HepG2 (cell line): ENCODE results near the gene TMEM117. TPM values are rescaled to one million over a fixed set of nuclear protein-coding genes. Genes with fewer than 3 reads are reported as not detected.

ENCODE experiments used
- HMG20A ChIP-seq: IDR thresholded peaks from 2 replicates; pipeline ENCODE4 v1.6.1; 2016; ENCODE audit warnings: borderline replicate concordance
- HNF4A ChIP-seq: sonication (generic); formaldehyde crosslinking; IDR thresholded peaks from 2 replicates; pipeline ENCODE4 v1.4.0; 2020; ENCODE audit warnings: missing genetic modification reagents
- HNF4G ChIP-seq, 2 experiments: sonication (generic) in 1 of 2; formaldehyde crosslinking in 1 of 2; IDR thresholded peaks; 2 replicates each; pipeline versions ENCODE4 v1.4.0 to v1.6.1; 2011 to 2020; ENCODE audit warnings: borderline replicate concordance in 2 of 2, low read depth in 2 of 2, mild to moderate bottlenecking in 2 of 2, low read length in 1 of 2, missing genetic modification reagents in 1 of 2, moderate library complexity in 1 of 2
- HOXD1 ChIP-seq: sonication (generic); formaldehyde crosslinking; IDR thresholded peaks from 2 replicates; pipeline ENCODE4 v1.5.0; 2020; ENCODE audit warnings: missing genetic modification reagents
- NCOA1 ChIP-seq: sonication (generic); formaldehyde crosslinking; IDR thresholded peaks from 2 replicates; pipeline ENCODE4 v1.9.0; 2021; ENCODE audit warnings: missing genetic modification reagents
- POGZ ChIP-seq: sonication (generic); formaldehyde crosslinking; IDR thresholded peaks from 2 replicates; pipeline ENCODE4 v1.4.0; 2020; ENCODE audit warnings: mild to moderate bottlenecking, missing genetic modification reagents
- POLR2AphosphoS5 ChIP-seq: IDR thresholded peaks from 2 replicates; pipeline ENCODE4 v1.6.1; 2012; ENCODE audit warnings: low read depth, low read length
- POLR2G ChIP-seq: fragments of 200-400 bp; formaldehyde crosslinking; IDR thresholded peaks from 2 replicates; pipeline ENCODE4 v1.6.1; 2018; ENCODE audit warnings: mild to moderate bottlenecking, low read depth, low read length, moderate library complexity
- YEATS4 ChIP-seq: sonication (generic); formaldehyde crosslinking; IDR thresholded peaks from 2 replicates; pipeline ENCODE4 v1.4.0; 2020; ENCODE audit warnings: missing genetic modification reagents, borderline replicate concordance
- ZMYM4 ChIP-seq: sonication (generic); formaldehyde crosslinking; IDR thresholded peaks from 2 replicates; pipeline ENCODE4 v1.8.1; 2023; ENCODE audit warnings: mild to moderate bottlenecking, missing genetic modification reagents
- ZNF331 ChIP-seq: sonication (generic); formaldehyde crosslinking; IDR thresholded peaks from 2 replicates; pipeline ENCODE4 v1.4.0; 2020; ENCODE audit warnings: missing genetic modification reagents
- polyA plus RNA-seq, 8 experiments: library from polyadenylated mRNA; depleted of rRNA in 3 of 8; stranded (reverse) in 7 of 8; unstranded in 1 of 8; fragments of >200 nt; fragmentation: Illumina TruSeq in 4 of 8; extraction: Trizol in 4 of 8; gene quantifications; 2 replicates each; pipeline versions ENCODE4 v1.2.1 to v1.2.3, GENCODE V29; 2011 to 2016; ENCODE audit warnings: low read depth in 4 of 8, missing spikeins in 1 of 8, mixed read lengths in 1 of 8; ENCODE audit not compliant: insufficient read depth in 1 of 8
- total RNA-seq, 5 experiments: library from RNA; depleted of rRNA; stranded (reverse); fragments of >200 nt; fragmentation: Illumina TruSeq; extraction: Trizol; gene quantifications; 2 replicates each; pipeline ENCODE4 v1.2.3, GENCODE V29; 2016; ENCODE audit warnings: low read depth in 1 of 5
- TF ChIP-seq, protein P1 (sequence below): sonication (generic); formaldehyde crosslinking; IDR thresholded peaks from 2 replicates; pipeline ENCODE4 v1.4.0; 2020; ENCODE audit warnings: missing genetic modification reagents, mild to moderate bottlenecking, borderline replicate concordance
- TF ChIP-seq, protein P2 (sequence below): sonication (generic); formaldehyde crosslinking; IDR thresholded peaks from 2 replicates; pipeline ENCODE4 v1.5.0; 2020; ENCODE audit warnings: missing genetic modification reagents, mild to moderate bottlenecking, borderline replicate concordance
- TF ChIP-seq, protein P3 (sequence below): sonication (generic); formaldehyde crosslinking; IDR thresholded peaks from 2 replicates; pipeline ENCODE4 v1.8.0; 2022; ENCODE audit warnings: missing genetic modification reagents, mild to moderate bottlenecking, borderline replicate concordance
- TF ChIP-seq, protein P4 (sequence below): sonication (generic); formaldehyde crosslinking; IDR thresholded peaks from 2 replicates; pipeline ENCODE4 v1.9.0; 2022; ENCODE audit warnings: missing genetic modification reagents, mild to moderate bottlenecking, borderline replicate concordance
- TF ChIP-seq, protein P5 (sequence below): IDR thresholded peaks from 2 replicates; pipeline ENCODE4 v1.6.1; 2016; ENCODE audit warnings: low read depth
- TF ChIP-seq, protein P6 (sequence below): sonication (generic); formaldehyde crosslinking; IDR thresholded peaks from 2 replicates; pipeline ENCODE4 v1.8.1; 2023; ENCODE audit warnings: mild to moderate bottlenecking, missing genetic modification reagents

The TMEM117 gene
- total and polyA plus RNA-seq, 2 of the 13 experiments (the other 11 are each of a cell fraction or from before 2014, with no cell fraction given) = 2.8 to 8.5 TPM

DNA sequence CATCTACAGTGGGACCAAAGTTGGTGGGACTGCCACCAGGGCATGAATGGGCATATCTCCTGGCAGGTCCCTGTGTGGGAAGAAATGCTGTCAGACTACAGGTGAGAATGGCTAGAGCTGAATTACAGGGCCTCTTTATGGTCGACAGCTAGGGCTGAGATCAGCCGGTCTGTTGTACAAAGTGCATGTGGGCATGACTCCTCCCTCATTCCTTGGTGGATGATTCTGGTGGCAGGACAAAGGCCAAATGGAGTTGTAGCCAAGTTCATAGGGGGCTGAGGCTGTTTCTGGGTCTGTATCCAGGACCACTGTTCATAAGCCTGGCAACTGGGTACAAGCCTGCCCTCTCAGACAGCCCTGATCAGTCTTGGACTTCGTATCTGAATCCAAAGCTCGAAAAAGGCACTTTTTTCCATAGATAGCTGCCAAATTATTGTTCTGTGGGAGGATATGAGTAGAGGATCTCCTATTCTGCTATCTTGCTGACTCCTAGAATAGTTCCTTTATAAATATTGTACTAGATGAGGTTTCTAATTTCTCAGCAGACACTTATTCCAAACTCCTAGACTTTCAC, 460.8 kb downstream of the TMEM117 start (continued):
- TF ChIP-seq POLR2G (0 out of 2 replicates have a peak, but pooled peaks have one; percentile 23), HOXD1 (no peak), YEATS4 (CRISPR knock-in tag) (no peak), HMG20A (no peak), HNF4A (CRISPR knock-in tag) (peak; percentile 86), NCOA1 (no peak), POGZ (0 out of 2 replicates have a peak, but pooled peaks have one; percentile 17), ZNF331 (0 out of 2 replicates have a peak, but pooled peaks have one; percentile 21), HNF4G (IDR thresholded peaks at IDR 0.05; ENCODE audit: borderline replicate concordance, low read depth, low read length) (0 out of 2 replicates have a peak, but pooled peaks have one; percentile 8), HNF4G (CRISPR knock-in tag; IDR thresholded peaks at IDR 0.05; ENCODE audit: borderline replicate concordance, low read depth) (no peak), POLR2AphosphoS5 (no peak), ZMYM4 (peak; percentile 84)
- TF ChIP-seq, protein P1, sequence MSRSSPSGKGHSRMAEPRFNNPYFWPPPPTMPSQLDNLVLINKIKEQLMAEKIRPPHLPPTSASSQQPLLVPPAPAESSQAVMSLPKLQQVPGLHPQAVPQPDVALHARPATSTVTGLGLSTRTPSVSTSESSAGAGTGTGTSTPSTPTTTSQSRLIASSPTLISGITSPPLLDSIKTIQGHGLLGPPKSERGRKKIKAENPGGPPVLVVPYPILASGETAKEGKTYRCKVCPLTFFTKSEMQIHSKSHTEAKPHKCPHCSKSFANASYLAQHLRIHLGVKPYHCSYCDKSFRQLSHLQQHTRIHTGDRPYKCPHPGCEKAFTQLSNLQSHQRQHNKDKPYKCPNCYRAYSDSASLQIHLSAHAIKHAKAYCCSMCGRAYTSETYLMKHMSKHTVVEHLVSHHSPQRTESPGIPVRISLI (CRISPR knock-in tag) = no peak
- TF ChIP-seq, protein P2, sequence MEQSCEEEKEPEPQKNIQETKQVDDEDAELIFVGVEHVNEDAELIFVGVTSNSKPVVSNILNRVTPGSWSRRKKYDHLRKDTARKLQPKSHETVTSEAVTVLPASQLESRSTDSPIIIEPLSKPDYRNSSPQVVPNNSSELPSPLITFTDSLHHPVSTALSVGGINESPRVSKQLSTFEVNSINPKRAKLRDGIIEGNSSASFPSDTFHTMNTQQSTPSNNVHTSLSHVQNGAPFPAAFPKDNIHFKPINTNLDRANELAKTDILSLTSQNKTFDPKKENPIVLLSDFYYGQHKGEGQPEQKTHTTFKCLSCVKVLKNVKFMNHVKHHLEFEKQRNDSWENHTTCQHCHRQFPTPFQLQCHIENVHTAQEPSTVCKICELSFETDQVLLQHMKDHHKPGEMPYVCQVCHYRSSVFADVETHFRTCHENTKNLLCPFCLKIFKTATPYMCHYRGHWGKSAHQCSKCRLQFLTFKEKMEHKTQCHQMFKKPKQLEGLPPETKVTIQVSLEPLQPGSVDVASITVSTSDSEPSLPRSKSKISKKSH (CRISPR knock-in tag) = no peak
- TF ChIP-seq, protein P3, sequence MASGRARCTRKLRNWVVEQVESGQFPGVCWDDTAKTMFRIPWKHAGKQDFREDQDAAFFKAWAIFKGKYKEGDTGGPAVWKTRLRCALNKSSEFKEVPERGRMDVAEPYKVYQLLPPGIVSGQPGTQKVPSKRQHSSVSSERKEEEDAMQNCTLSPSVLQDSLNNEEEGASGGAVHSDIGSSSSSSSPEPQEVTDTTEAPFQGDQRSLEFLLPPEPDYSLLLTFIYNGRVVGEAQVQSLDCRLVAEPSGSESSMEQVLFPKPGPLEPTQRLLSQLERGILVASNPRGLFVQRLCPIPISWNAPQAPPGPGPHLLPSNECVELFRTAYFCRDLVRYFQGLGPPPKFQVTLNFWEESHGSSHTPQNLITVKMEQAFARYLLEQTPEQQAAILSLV (CRISPR knock-in tag) = peak; percentile 62; the same call in 1 of the 2 replicates
- TF ChIP-seq, protein P4, sequence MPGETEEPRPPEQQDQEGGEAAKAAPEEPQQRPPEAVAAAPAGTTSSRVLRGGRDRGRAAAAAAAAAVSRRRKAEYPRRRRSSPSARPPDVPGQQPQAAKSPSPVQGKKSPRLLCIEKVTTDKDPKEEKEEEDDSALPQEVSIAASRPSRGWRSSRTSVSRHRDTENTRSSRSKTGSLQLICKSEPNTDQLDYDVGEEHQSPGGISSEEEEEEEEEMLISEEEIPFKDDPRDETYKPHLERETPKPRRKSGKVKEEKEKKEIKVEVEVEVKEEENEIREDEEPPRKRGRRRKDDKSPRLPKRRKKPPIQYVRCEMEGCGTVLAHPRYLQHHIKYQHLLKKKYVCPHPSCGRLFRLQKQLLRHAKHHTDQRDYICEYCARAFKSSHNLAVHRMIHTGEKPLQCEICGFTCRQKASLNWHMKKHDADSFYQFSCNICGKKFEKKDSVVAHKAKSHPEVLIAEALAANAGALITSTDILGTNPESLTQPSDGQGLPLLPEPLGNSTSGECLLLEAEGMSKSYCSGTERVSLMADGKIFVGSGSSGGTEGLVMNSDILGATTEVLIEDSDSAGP (CRISPR knock-in tag) = peak; percentile 25; the same call in 1 of the 2 replicates
- TF ChIP-seq, protein P5, sequence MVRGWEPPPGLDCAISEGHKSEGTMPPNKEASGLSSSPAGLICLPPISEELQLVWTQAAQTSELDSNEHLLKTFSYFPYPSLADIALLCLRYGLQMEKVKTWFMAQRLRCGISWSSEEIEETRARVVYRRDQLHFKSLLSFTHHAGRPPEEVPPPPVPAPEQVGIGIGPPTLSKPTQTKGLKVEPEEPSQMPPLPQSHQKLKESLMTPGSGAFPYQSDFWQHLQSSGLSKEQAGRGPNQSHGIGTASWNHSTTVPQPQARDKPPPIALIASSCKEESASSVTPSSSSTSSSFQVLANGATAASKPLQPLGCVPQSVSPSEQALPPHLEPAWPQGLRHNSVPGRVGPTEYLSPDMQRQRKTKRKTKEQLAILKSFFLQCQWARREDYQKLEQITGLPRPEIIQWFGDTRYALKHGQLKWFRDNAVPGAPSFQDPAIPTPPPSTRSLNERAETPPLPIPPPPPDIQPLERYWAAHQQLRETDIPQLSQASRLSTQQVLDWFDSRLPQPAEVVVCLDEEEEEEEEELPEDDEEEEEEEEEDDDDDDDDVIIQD (CRISPR knock-in tag) = peak; percentile 63; the same call in 1 of the 2 replicates
- TF ChIP-seq, protein P6, sequence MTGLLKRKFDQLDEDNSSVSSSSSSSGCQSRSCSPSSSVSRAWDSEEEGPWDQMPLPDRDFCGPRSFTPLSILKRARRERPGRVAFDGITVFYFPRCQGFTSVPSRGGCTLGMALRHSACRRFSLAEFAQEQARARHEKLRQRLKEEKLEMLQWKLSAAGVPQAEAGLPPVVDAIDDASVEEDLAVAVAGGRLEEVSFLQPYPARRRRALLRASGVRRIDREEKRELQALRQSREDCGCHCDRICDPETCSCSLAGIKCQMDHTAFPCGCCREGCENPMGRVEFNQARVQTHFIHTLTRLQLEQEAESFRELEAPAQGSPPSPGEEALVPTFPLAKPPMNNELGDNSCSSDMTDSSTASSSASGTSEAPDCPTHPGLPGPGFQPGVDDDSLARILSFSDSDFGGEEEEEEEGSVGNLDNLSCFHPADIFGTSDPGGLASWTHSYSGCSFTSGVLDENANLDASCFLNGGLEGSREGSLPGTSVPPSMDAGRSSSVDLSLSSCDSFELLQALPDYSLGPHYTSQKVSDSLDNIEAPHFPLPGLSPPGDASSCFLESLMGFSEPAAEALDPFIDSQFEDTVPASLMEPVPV (CRISPR knock-in tag) = no peak
